ENCODE data around the gene HKDC1.
"Not testable (repeated sequence)": the region's sequence is repeated elsewhere in the genome, so short reads cannot be mapped to it uniquely, and the experiment has no call there.

Gene HKDC1

DNA sequence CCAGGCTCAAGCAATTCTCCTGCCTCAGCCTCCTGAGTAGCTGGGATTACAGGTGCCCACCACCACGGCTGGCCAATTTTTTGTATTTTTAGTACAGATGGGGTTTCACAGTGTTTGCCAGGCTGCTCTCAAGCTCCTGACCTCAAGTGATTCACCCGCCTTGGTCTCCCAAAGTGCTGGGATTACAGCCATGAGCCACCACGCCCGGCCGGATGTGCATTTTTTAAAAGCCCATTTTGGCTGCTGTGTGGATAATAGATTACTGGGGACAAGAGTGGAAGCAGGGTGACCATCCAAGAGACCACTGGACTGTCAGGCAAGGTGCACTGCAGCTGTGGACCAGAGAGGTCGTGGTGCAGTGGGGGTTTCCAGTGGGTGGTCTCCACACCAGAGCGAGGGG is 21.4 kb downstream of the HKDC1 start:
- no peak for DNase-seq (ENCODE audit: low spot score)

DNA sequence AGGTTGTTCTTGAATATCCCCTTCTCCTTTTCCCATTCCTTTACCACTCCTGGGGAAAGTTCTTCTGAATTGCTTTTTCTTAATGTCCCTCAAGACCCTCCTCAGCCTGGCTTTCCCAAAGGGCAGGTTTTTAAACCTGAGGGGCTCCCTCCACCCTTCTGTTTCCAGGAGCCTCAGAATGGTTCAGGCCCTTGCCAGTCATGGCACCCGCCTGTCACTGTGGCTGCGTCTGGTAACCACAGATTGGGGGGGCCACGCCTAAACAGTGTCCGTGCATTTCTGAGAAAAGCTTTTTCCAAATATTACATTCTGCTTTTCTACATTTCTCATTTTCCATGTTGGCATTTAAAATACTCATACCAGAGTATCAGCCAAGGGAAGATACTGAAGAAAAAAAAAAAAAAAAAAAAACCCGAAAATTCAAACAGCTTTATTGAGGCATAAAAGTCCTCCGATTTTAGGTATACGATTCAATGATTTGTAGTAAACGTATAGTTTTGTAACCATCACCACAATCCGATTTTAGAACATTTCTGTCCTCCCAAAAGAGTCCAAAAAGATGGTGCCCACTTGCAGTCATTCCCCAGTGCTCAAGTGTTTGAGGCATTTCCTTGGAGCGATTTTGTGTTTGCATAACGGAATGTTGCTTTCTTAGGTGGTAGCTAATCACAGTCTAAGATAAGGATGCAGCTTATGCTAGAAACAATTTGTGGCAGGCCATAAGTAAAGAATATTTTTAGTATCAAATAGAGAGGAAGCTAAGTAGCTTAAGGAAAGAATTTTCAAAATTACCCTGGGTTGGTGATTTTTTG is 22.1 kb downstream of the HKDC1 start:
- DNase-seq (ENCODE audit: low spot score), result no peak

DNA sequence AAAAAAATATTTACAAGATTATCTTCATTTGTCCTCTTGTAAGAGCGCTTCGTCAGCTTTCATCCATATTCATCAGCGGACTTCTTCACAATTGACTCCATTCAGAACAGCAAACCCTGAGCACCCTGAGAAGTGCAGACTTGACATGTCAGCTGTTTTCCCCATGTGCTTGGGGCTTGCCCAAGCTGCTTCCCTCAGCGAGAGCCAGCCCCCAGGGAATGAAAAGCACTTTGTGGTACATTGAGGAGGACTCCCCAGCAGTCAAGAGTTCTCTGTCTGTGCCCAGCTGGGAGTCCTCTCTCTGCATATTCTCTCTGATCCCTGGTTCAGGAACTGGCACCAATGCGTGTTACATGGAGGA is 22.7 kb downstream of the HKDC1 start:
- DNase-seq (ENCODE audit: low spot score), result peak; percentile 91

DNA sequence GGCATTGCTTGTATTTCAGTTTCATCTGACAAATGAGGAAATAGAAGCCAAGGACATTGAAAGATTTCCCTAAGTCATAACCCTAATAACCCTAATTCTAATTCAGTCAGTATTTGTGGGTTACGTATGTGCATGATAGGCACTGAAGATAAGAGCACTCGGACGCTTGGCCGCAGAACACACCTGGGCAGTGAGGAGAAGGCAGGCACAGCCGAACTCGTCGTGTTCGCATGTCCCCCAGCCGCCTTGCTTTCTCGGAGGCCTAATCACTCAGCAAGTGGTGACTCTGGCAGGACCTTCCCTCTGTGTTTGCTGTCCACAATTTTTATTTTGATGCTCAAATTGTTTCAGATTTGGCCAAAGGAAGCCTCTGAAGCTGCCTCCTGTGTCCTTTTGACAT is 23.7 kb downstream of the HKDC1 start:
- DNase-seq (ENCODE audit: low spot score), result no peak

DNA sequence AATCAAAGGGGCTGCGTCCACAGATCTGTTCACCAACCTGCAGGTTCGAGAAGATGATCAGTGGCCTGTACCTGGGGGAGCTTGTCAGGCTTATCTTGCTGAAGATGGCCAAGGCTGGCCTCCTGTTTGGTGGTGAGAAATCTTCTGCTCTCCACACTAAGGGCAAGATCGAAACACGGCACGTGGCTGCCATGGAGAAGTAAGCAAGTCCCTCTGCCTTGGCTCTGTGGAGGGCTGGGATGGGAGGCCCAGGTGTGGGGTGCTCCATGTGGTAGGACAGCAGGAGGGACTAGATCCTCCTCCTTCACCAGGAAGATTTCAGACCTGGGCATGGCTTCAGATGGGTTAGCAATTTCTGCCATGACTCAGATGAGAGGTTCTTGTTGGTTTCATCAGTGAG is 25.9 kb downstream of the HKDC1 start:
- DNase-seq (ENCODE audit: low spot score), result no peak

DNA sequence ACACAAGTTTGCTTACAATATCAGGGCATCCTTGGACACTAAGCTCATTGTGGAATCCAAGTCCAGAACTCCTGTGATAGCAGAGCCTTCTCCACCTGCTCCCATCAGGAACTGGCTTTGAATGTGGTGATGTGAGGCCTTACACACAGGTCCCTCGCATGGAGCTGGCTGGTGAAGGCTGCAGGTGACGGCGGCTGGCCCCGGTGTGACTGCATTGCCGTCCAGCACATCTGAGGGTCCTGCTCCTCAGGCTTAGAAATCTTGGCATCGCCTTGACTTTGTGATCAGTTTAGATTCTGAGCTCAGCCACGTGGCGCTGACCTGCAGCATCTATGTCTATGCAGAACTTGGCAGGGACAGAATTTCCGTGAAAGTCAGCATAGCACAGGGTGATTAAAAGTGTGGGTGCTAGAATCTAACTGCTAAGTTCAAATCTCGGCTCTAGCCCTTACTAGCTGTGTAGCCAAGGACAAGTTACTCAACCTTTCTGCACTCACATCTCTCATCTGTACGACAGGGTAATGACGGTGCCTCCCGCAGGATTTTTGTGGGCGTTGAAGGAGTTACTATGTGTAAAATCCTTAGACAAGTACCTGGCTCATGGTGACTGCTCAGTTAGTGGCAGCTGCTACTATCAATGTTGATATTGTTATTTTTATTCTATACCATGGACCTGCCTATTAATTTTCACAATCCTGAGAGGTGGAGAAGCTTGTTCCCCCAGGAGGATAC is 26.6 kb downstream of the HKDC1 start:
- DNase-seq (ENCODE audit: low spot score), result peak; percentile 55

DNA sequence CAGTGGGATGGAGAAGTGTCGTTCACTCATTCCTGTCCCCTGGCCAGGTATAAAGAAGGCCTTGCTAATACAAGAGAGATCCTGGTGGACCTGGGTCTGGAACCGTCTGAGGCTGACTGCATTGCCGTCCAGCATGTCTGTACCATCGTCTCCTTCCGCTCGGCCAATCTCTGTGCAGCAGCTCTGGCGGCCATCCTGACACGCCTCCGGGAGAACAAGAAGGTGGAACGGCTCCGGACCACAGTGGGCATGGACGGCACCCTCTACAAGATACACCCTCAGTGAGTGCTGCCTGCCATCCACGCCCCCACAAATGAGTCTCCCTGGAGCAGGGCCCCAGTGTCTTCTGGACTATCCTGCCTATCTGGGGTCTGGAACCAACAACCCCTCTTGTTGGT is 27.2 kb downstream of the HKDC1 start:
- no peak for DNase-seq (ENCODE audit: low spot score)

DNA sequence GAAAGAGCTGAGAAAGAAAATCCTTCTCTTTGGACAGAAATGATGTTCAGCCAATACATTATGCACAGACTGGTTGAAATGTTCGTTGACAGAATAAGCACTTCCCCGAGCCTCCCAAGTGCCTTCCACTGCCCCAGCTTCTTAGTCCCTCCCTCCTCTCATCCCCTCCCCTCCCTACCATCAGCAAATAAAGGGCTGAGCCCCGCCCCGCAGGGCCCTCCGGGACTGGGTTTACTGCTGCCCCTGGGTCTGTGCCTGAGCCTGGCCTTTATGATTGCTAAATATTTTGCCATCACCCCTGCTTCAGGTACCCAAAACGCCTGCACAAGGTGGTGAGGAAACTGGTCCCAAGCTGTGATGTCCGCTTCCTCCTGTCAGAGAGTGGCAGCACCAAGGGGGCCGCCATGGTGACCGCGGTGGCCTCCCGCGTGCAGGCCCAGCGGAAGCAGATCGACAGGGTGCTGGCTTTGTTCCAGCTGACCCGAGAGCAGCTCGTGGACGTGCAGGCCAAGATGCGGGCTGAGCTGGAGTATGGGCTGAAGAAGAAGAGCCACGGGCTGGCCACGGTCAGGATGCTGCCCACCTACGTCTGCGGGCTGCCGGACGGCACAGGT is 28.1 kb downstream of the HKDC1 start:
- DNase-seq (ENCODE audit: low spot score), result no peak

DNA sequence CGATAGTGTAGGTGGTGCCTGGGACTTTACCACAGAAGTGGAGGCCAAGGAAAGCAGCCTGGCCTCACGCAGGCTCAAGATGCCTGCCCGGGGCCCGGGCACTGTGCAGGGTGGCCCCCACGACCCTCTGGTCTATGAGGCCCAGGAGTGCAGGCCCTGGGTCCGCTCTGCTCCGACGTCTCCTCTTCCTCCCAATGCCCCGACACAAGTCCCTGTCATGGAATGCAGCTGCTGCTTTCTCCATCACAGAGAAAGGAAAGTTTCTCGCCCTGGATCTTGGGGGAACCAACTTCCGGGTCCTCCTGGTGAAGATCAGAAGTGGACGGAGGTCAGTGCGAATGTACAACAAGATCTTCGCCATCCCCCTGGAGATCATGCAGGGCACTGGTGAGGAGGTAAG is 29.9 kb downstream of the HKDC1 start:
- no peak for DNase-seq (ENCODE audit: low spot score)

DNA sequence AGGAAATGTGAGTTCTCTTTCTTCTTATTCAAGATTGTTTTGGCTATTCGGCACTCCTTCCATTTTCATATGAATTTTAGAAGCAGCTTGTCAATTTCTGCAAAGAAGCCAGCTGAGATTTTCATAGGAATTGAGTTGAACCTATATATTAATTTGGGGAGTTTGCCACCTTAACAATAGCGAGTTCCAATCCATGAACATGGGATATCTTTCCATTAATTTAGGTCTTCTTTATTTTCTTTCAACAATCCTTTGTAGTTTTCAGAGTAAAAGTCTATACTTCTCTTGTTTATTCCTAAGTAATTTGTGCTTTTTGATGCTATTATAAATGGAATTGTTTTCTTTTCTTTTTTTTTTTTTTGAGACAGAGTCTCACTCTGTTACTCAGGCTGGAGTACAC is 31.3 kb downstream of the HKDC1 start:
- not testable (repeated sequence) for DNase-seq (ENCODE audit: low spot score)

DNA sequence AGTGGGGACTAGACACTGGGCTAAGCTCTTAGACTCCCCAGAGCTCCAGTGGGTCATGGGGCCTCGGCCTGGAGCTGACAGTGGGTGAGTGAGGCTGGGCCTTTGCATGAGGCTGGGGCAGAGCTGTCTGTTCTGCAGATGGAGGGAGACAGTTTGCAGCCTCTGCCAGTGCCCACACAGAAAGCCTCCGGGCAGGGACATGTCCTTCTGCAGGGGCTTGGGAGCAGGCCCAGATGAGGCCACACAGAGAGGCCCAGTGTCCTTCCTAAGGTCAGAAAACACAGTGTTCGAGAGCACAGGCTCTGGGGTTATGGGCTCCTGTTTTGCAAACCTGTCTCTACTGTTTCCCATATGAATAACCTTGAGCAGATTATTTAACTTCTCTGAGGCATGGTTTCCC is 33.0 kb downstream of the HKDC1 start:
- DNase-seq (ENCODE audit: low spot score), result no peak

DNA sequence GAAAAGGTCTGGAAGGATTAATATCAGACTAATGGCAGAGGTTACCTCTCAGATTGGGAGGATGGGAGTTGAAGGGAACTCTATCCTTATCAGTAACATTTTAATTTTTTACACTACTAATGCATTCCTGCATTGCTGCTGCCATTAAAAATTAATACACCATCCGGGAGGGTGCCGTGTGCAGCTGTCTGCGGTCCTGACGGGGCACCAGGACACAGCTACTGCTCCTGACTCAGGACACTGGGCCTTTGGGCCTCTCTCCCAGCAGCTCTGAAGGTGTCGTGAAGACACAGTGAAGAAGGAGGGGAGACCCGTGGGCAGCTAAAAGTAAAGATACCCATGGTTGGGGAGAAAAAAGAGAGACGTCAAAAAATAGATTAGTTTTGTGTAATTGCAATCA is 34.7 kb downstream of the HKDC1 start:
- no peak for DNase-seq (ENCODE audit: low spot score)

DNA sequence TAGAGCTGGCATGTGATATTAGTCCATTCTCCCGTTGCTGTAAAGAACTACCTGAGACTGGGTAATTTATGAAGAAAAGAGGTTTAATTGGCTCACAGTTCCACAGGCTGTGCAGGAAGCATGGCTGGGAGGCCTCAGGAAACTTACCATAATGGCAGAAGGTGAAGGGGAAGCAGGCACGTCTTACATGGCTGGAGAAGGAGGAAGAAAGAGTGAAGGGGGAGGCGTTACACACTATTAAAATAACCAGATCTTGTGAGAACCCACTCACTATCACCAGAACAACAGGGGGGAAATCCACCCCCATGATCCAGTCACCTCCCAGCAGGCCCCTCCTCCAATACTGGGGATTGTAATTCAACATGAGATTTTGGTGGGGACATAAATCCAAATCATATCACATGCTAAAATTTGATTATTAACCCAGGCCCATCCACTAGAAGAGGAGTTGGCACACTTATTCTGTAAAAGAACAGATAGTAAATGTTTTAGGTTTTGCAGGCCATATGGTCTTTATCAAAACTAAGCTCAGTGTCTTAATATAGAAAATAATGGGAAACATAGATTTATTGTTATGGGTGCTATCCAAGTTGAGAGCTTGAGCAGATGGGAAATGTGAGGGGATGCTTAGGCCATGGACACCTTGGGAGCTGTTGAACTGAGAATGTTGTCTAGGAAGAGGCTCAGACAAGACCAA is 39.6 kb downstream of the HKDC1 start:
- DNase-seq (ENCODE audit: low spot score), result no peak

DNA sequence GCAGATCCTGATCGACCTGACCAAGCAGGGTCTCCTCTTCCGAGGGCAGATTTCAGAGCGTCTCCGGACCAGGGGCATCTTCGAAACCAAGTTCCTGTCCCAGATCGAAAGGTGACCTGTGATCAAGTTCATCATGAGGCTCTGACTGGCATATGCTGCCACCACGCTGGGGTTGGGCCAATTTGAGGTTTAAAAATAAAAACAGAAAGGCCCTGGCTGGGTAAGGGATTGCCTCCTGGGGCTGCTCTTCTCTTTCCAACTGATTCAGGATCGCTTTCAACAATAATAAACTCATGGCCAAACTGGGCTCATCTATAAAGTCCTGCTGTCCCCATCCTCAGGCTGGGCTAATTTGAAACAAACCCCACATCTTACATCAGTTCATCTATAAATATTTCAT is 41.1 kb downstream of the HKDC1 start:
- DNase-seq (ENCODE audit: low spot score), result no peak

DNA sequence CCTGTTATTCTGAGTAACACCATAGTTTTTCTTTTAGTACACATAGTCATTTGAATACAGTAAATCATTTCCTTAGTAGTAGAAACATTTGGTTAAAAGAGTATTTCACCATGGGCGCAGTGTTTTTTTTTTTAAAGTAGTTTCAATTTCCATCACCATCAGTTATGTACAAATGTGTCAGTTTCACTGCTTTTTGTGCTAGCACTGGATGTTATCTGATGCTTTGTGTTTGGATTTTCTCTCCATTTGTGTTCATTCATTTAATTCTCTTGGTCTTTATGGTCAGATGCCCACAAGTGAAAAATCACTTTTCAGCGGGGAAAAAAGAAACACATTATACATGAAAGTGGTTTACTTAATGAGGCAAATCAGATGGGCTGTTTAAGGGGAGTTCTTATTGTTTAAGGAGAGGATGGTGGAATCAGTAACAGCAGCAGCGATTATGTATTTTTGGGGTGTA is 42.2 kb downstream of the HKDC1 start:
- DNase-seq (ENCODE audit: low spot score), result no peak

DNA sequence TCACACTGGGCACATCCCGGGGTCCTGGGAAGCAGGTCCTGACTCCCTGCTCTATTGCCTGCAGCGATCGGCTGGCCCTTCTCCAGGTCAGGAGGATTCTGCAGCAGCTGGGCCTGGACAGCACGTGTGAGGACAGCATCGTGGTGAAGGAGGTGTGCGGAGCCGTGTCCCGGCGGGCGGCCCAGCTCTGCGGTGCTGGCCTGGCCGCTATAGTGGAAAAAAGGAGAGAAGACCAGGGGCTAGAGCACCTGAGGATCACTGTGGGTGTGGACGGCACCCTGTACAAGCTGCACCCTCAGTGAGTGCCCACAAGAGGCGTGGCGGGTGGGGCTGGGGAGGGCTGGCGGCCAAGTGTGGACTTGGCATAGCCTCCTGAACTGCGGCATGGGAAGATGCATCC is 45.4 kb downstream of the HKDC1 start:
- DNase-seq (ENCODE audit: low spot score), result no peak

DNA sequence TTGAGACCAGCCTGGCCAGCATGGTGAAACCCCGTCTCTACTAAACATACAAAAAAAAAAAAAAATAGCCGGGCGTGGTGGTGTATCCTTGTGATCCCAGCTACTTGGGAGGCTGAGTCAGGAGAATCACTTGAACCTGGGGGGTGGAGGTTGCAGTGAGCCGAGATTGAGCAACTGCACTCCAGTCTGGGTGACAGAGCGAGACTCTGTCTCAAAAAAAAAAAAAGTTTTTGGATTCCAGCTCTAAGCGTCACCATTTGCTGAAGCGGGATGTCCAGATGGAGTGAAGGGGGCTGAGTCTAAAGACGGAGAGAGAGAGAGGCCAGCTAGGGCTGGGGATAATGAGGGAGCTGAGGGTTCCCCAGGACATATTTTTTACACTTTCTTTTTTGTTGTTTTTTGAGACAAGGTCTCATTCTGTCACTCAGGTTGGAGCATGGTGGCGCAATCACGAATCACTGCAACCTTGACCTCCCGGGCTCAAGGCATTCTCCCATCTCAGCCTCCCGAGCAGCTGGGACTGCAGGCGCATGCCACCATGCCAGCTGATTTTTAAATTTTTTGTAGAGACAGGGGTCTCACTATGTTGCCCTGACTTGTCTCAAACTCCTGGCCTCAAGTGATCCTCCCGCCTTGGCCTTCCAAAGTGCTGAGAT is 48.8 kb downstream of the HKDC1 start:
- no peak for DNase-seq (ENCODE audit: low spot score)

DNA sequence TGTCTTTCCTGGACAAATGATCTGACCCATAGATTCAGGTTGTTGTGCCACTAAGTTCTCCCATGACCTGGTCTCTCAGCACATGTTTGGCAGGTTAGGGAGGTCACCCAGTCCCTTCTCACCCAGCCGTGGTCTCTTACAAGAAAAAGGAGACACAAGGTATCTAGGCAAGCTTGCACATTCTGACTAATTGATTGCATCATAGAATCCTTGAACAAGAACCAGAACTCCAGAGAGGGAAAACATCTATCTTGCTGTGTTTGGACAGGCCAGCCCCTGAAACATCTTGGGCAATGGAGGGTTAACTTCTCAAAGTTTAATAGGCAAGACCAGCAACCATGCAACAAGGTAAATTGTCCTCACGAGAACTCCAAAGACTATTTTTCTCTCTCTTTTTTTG is 49.6 kb downstream of the HKDC1 start:
- DNase-seq (ENCODE audit: low spot score), result no peak

DNA sequence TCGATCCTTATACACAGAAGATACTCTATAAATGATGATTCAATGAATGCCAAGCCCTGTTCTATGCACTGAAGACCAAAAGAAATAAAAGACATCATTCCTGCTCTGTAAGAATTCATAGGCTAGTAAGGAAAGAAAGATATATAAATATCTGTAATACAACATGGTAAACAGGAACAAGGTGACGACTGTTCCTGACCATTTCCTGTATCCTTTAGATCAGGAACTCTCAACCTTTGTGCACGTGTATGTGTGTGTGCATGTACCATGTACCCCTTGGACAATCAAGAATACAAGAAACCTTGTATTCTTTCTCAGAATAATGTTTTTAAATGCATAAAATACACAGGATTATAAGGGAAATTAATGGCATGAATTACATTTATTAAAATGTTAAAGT is 50.9 kb downstream of the HKDC1 start:
- no peak for DNase-seq (ENCODE audit: low spot score)

DNA sequence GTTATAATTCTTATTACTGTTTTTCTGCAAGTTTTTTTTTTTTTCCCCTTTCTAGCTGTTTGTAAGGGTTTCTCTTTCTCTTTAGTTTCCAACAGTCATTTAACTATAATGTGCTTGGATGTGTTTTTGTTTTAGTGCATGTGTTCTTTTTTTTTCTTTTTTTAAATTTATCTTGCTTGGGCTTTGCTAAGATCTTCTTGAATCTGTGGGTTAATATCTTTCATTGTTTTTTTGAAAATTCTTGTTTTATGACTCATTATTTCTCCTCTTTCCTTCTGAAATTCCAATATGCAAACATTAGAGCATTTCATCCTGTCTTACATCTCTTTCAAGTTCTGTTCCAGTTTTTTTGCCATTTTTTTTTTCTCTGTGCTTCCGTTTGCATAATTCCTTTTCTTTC is 52.5 kb downstream of the HKDC1 start:
- no peak for DNase-seq (ENCODE audit: low spot score)

DNA sequence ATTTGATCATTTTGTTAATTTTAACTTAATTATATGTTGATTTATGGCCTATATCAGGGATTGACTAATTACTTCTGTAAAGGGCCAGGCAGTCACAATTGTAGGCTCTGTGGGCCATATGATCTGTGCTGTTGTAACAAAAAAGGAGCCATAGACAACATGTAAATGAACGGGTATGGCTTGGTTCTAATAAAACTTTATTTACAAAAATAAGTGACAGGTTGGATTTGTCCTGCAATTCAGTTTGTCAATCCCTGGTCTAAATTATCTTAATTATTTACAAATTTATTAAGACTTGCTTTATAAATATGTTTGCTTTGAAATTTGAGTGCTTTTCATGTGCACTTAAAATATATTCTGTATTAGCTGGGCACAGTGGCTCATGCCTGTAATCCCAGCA is 55.3 kb downstream of the HKDC1 start:
- DNase-seq (ENCODE audit: low spot score), result no peak

DNA sequence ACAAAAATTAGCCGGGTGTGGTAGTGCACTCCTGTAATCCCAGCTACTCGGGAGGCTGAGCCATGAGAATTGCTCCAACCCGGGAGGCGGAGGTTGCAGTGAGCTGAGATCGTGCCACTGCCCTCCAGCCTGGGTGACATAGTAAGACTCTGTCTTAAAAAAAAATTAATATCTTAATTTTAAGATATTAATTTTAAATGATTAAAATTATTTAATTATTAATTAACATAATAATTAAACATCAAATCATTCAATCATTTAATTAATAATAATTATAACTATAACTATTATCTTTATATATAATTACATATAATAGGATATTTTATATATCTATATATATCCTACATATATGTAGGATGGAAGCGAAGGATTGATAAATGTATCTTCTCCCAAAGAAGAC is 56.4 kb downstream of the HKDC1 start:
- DNase-seq (ENCODE audit: low spot score), result no peak

Measured in putamen (tissue), 1 donor.